Embryonic facial prominence (tissue), 1 donor: ENCODE data around the gene PSMC3.

ENCODE experiments used
- DNase-seq: peaks from one replicate; pipeline ENCODE4 v3.0.0-alpha.2; 2016; ENCODE audit errors: extremely low spot score

The PSMC3 gene

GRCh38 chr11:47376525-47377371 lies 49.5 kb downstream of the PSMC3 start:
- no peak for DNase-seq

- DNase-seq: no peak
These were observed 50.1 kb downstream of the PSMC3 start for GRCh38 chr11:47376107-47376524.

- no peak for DNase-seq
These were observed 50.6 kb downstream of the PSMC3 start for GRCh38 chr11:47375546-47376085.

GRCh38 chr11:47375020-47375419 lies 51.2 kb downstream of the PSMC3 start:
- DNase-seq: no peak

GRCh38 chr11:47374720-47375019 lies 51.6 kb downstream of the PSMC3 start:
- DNase-seq: no peak

GRCh38 chr11:47373876-47374719 lies 52.1 kb downstream of the PSMC3 start:
- DNase-seq: no peak

- no peak for DNase-seq
These were observed 53.8 kb downstream of the PSMC3 start for GRCh38 chr11:47372422-47372821.

GRCh38 chr11:47369676-47370075 lies 56.6 kb downstream of the PSMC3 start:
- DNase-seq: no peak
